HEK293 (cell line): Measurements from ENCODE around the gene C3AR1.

Experiments used
- CTCF ChIA-PET: fragments of 350-600 bp; formaldehyde crosslinking; extraction: SDS; loops from one replicate; lab custom pipeline; 2021; ENCODE audit warnings: antibody characterized with exemption; lab: Yijun Ruan, JAX
- POLR2A ChIA-PET: fragments of 300-600 bp; formaldehyde crosslinking; extraction: SDS; loops from one replicate; lab custom pipeline; 2020; ENCODE audit warnings: antibody characterized with exemption, inconsistent platforms; lab: Yijun Ruan, JAX
- H3K27ac ChIP-seq: fragments of 200-500 bp; sonication (Bioruptor generic); 2 replicates; pipeline ENCODE4 v1.5.1; 2014; ENCODE audit warnings: low read depth, low read length, control low read depth, inconsistent platforms; ENCODE audit errors: extremely low read depth
- H3K36me3 ChIP-seq, 2 experiments: fragments of 200-500 bp in 1 of 2; sonication (Bioruptor generic) in 1 of 2; 1 replicate in 1 of 2; 2 replicates in 1 of 2; pipeline ENCODE4 v1.5.1; 2014 to 2017; ENCODE audit warnings: inconsistent platforms in 2 of 2, low read length in 2 of 2; ENCODE audit not compliant: control insufficient read depth in 2 of 2, insufficient read depth in 1 of 2
- H3K4me1 ChIP-seq: fragments of 200-500 bp; sonication (Bioruptor generic); 2 replicates; pipeline ENCODE4 v1.5.1; 2014; ENCODE audit warnings: mild to moderate bottlenecking, low read length, inconsistent platforms; ENCODE audit not compliant: control insufficient read depth, insufficient read depth
- H3K4me3 ChIP-seq: 2 replicates; pipeline ENCODE4 v1.5.1; 2011; ENCODE audit warnings: low read depth, mild to moderate bottlenecking, control low read depth, low read length, moderate library complexity
- H3K9me3 ChIP-seq: fragments of 200-500 bp; sonication (Bioruptor generic); 2 replicates; pipeline ENCODE4 v1.5.1; 2014; ENCODE audit warnings: low read depth, low read length, inconsistent platforms; ENCODE audit not compliant: control insufficient read depth, insufficient read depth
- GFI1B ChIP-seq: fragments of 450-650 bp; formaldehyde crosslinking; IDR thresholded peaks from 2 replicates; pipeline ENCODE4 v1.5.1; 2016; ENCODE audit warnings: missing biosample characterization, missing genetic modification characterization
- GLI2 ChIP-seq: fragments of 450-650 bp; formaldehyde crosslinking; IDR thresholded peaks from 2 replicates; pipeline ENCODE4; 2017; ENCODE audit warnings: missing biosample characterization, missing genetic modification characterization, low read depth, borderline replicate concordance
- KLF8 ChIP-seq: fragments of 450-650 bp; formaldehyde crosslinking; IDR thresholded peaks from 2 replicates; pipeline ENCODE4 v1.5.1; 2016; ENCODE audit warnings: missing biosample characterization, missing genetic modification characterization
- OSR2 ChIP-seq: fragments of 450-650 bp; formaldehyde crosslinking; IDR thresholded peaks from 2 replicates; pipeline ENCODE4 v1.5.1; 2016; ENCODE audit warnings: missing biosample characterization, missing genetic modification characterization
- SETDB1 ChIP-seq: IDR thresholded peaks from one replicate; pipeline ENCODE4 v1.6.1; 2017; ENCODE audit warnings: mild to moderate bottlenecking, low read length, moderate library complexity, mixed read lengths; ENCODE audit not compliant: insufficient read length
- SP2 ChIP-seq: fragments of 450-650 bp; formaldehyde crosslinking; IDR thresholded peaks from 2 replicates; pipeline ENCODE4 v1.5.1; 2016; ENCODE audit warnings: missing biosample characterization, missing genetic modification characterization
- TCF7L2 ChIP-seq: IDR thresholded peaks from 2 replicates; pipeline ENCODE4 v1.6.1; 2011; ENCODE audit warnings: low read depth, mild to moderate bottlenecking, inconsistent platforms, low read length, moderate library complexity, borderline replicate concordance
- YY2 ChIP-seq: fragments of 450-650 bp; formaldehyde crosslinking; IDR thresholded peaks from 2 replicates; pipeline ENCODE4 v1.5.1; 2016; ENCODE audit warnings: missing biosample characterization, missing genetic modification characterization
- ZBTB44 ChIP-seq: fragments of 450-650 bp; IDR thresholded peaks from 2 replicates; pipeline ENCODE4 v1.5.1; 2018; ENCODE audit warnings: missing biosample characterization, mild to moderate bottlenecking, missing genetic modification characterization
- ZBTB8A ChIP-seq: fragments of 450-650 bp; formaldehyde crosslinking; IDR thresholded peaks from 2 replicates; pipeline ENCODE4 v1.5.1; 2016; ENCODE audit warnings: missing biosample characterization, missing genetic modification characterization
- ZEB2 ChIP-seq: fragments of 450-650 bp; formaldehyde crosslinking; IDR thresholded peaks from 2 replicates; pipeline ENCODE4 v1.5.1; 2016; ENCODE audit warnings: missing biosample characterization, missing genetic modification characterization
- ZIC2 ChIP-seq: fragments of 450-650 bp; formaldehyde crosslinking; IDR thresholded peaks from 2 replicates; pipeline ENCODE4 v1.5.1; 2016; ENCODE audit warnings: missing biosample characterization, missing genetic modification characterization
- ZNF114 ChIP-seq: fragments of 450-650 bp; formaldehyde crosslinking; IDR thresholded peaks from 2 replicates; pipeline ENCODE4 v1.5.0; 2017; ENCODE audit warnings: missing biosample characterization, missing genetic modification characterization
- ZNF133 ChIP-seq: fragments of 450-650 bp; formaldehyde crosslinking; IDR thresholded peaks from 2 replicates; pipeline ENCODE4 v1.5.1; 2016; ENCODE audit warnings: missing biosample characterization, missing genetic modification characterization
- ZNF19 ChIP-seq: fragments of 450-650 bp; formaldehyde crosslinking; IDR thresholded peaks from 2 replicates; pipeline ENCODE4; 2016; ENCODE audit warnings: missing biosample characterization, missing genetic modification characterization, low read depth
- ZNF202 ChIP-seq: fragments of 450-650 bp; formaldehyde crosslinking; IDR thresholded peaks from 2 replicates; pipeline ENCODE4 v1.5.1; 2016; ENCODE audit warnings: missing biosample characterization, missing genetic modification characterization, borderline replicate concordance
- ZNF24 ChIP-seq: fragments of 450-650 bp; formaldehyde crosslinking; IDR thresholded peaks from 2 replicates; pipeline ENCODE4 v1.5.1; 2016; ENCODE audit warnings: missing biosample characterization, missing genetic modification characterization
- ZNF350 ChIP-seq: fragments of 450-650 bp; formaldehyde crosslinking; IDR thresholded peaks from 2 replicates; pipeline ENCODE4 v1.5.0; 2017; ENCODE audit warnings: missing biosample characterization, mild to moderate bottlenecking, missing genetic modification characterization
- ZNF521 ChIP-seq: fragments of 450-650 bp; formaldehyde crosslinking; IDR thresholded peaks from 2 replicates; pipeline ENCODE4 v1.5.1; 2017; ENCODE audit warnings: missing biosample characterization, mild to moderate bottlenecking, missing genetic modification characterization
- ZNF658 ChIP-seq: fragments of 450-650 bp; formaldehyde crosslinking; IDR thresholded peaks from 2 replicates; pipeline ENCODE4; 2016; ENCODE audit warnings: missing biosample characterization, missing genetic modification characterization
- ZNF701 ChIP-seq: fragments of 450-650 bp; formaldehyde crosslinking; IDR thresholded peaks from 2 replicates; pipeline ENCODE4 v1.5.1; 2016; ENCODE audit warnings: missing biosample characterization, missing genetic modification characterization
- ZNF785 ChIP-seq: fragments of 450-650 bp; formaldehyde crosslinking; IDR thresholded peaks from 2 replicates; pipeline ENCODE4 v1.5.1; 2016; ENCODE audit warnings: missing biosample characterization, missing genetic modification characterization
- ZNF843 ChIP-seq: fragments of 450-650 bp; formaldehyde crosslinking; IDR thresholded peaks from 2 replicates; pipeline ENCODE4 v1.5.1; 2016; ENCODE audit warnings: missing biosample characterization, missing genetic modification characterization
- TF ChIP-seq, protein P1 (sequence below): fragments of 450-650 bp; formaldehyde crosslinking; IDR thresholded peaks from 2 replicates; pipeline ENCODE4 v1.5.1; 2016; ENCODE audit warnings: missing biosample characterization, missing genetic modification characterization
- TF ChIP-seq, protein P2 (sequence below): fragments of 450-650 bp; formaldehyde crosslinking; IDR thresholded peaks from 2 replicates; pipeline ENCODE4 v1.5.1; 2016; ENCODE audit warnings: missing biosample characterization, missing genetic modification characterization, low read depth
- TF ChIP-seq, protein P3 (sequence below): fragments of 450-650 bp; formaldehyde crosslinking; IDR thresholded peaks from 2 replicates; pipeline ENCODE4 v1.5.1; 2017; ENCODE audit warnings: missing biosample characterization, missing genetic modification characterization
- TF ChIP-seq, protein P4 (sequence below): fragments of 450-650 bp; formaldehyde crosslinking; IDR thresholded peaks from 2 replicates; pipeline ENCODE4 v1.5.1; 2016; ENCODE audit warnings: missing biosample characterization, missing genetic modification characterization
- TF ChIP-seq, protein P5 (sequence below): fragments of 450-650 bp; formaldehyde crosslinking; IDR thresholded peaks from 2 replicates; pipeline ENCODE4 v1.5.1; 2017; ENCODE audit warnings: missing biosample characterization, mild to moderate bottlenecking, missing genetic modification characterization, moderate library complexity

C3AR1 gene

GRCh38 chr12:8032242-8033152, 33.7 kb downstream of the C3AR1 start, which contains the start of gene FOXJ2:
TSS of gene FOXJ2 (plus strand) at chr12:8032716. CDS start at chr12:8039833, 7,117 bp downstream.
- Histone ChIP-seq H3K4me3 (peak within 1 kb of the TSS; percentile 95), H3K9me3 (no peaks in the 10 kb centered on the region), H3K4me1 (peaks cover 2% of the 10 kb centered on the region), H3K36me3 (no peaks in the 10 kb centered on the region; a peak in 1 of 3 replicates), H3K27ac (peak within 1 kb of the TSS; percentile 82)
- CTCF ChIA-PET, result no interaction called here
- POLR2A ChIA-PET, result interaction anchor here (0.6 kb wide), 1 partner anchor 147 kb away, joined by 10 read pairs; no protein-coding TSS in a partner anchor
- TF ChIP-seq ZNF785 (tag by site-specific recombination), result no peak
- TF ChIP-seq SETDB1, result no peak
- no peak for TF ChIP-seq ZNF202
- TF ChIP-seq ZNF24 (tag by site-specific recombination), result no peak
- TF ChIP-seq ZEB2 (tag by site-specific recombination), result 0 out of 2 replicates have a peak, but pooled peaks have one; percentile 13
- TF ChIP-seq KLF8 (tag by site-specific recombination), result peak; percentile 15; the same call in 1 of the 2 replicates
- TF ChIP-seq ZBTB8A (tag by site-specific recombination), result no peak; the same call in none of the 2 replicates
- no peak for TF ChIP-seq ZNF521 (tag by site-specific recombination)
- TF ChIP-seq ZNF658 (tag by site-specific recombination), result no peak
- peak; percentile 71 for TF ChIP-seq ZIC2 (tag by site-specific recombination)
- TF ChIP-seq TCF7L2, result no peak
- TF ChIP-seq ZNF843 (tag by site-specific recombination), result no peak
- TF ChIP-seq SP2, result peak; percentile 58
- peak; percentile 30; the same call in 1 of the 2 replicates for TF ChIP-seq OSR2 (tag by site-specific recombination)
- TF ChIP-seq, protein P1, sequence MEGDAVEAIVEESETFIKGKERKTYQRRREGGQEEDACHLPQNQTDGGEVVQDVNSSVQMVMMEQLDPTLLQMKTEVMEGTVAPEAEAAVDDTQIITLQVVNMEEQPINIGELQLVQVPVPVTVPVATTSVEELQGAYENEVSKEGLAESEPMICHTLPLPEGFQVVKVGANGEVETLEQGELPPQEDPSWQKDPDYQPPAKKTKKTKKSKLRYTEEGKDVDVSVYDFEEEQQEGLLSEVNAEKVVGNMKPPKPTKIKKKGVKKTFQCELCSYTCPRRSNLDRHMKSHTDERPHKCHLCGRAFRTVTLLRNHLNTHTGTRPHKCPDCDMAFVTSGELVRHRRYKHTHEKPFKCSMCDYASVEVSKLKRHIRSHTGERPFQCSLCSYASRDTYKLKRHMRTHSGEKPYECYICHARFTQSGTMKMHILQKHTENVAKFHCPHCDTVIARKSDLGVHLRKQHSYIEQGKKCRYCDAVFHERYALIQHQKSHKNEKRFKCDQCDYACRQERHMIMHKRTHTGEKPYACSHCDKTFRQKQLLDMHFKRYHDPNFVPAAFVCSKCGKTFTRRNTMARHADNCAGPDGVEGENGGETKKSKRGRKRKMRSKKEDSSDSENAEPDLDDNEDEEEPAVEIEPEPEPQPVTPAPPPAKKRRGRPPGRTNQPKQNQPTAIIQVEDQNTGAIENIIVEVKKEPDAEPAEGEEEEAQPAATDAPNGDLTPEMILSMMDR (tag by site-specific recombination), result peak; percentile 75
- no peak for TF ChIP-seq ZNF133 (tag by site-specific recombination)
- TF ChIP-seq ZBTB44 (tag by site-specific recombination), result no peak
- TF ChIP-seq GLI2, result no peak
- no peak for TF ChIP-seq ZNF701 (tag by site-specific recombination)
- TF ChIP-seq ZNF19, result no peak
- no peak for TF ChIP-seq GFI1B
- TF ChIP-seq, protein P2, sequence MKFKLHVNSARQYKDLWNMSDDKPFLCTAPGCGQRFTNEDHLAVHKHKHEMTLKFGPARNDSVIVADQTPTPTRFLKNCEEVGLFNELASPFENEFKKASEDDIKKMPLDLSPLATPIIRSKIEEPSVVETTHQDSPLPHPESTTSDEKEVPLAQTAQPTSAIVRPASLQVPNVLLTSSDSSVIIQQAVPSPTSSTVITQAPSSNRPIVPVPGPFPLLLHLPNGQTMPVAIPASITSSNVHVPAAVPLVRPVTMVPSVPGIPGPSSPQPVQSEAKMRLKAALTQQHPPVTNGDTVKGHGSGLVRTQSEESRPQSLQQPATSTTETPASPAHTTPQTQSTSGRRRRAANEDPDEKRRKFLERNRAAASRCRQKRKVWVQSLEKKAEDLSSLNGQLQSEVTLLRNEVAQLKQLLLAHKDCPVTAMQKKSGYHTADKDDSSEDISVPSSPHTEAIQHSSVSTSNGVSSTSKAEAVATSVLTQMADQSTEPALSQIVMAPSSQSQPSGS (tag by site-specific recombination), result no peak
- no peak for TF ChIP-seq YY2
- TF ChIP-seq, protein P3, sequence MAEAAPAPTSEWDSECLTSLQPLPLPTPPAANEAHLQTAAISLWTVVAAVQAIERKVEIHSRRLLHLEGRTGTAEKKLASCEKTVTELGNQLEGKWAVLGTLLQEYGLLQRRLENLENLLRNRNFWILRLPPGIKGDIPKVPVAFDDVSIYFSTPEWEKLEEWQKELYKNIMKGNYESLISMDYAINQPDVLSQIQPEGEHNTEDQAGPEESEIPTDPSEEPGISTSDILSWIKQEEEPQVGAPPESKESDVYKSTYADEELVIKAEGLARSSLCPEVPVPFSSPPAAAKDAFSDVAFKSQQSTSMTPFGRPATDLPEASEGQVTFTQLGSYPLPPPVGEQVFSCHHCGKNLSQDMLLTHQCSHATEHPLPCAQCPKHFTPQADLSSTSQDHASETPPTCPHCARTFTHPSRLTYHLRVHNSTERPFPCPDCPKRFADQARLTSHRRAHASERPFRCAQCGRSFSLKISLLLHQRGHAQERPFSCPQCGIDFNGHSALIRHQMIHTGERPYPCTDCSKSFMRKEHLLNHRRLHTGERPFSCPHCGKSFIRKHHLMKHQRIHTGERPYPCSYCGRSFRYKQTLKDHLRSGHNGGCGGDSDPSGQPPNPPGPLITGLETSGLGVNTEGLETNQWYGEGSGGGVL (tag by site-specific recombination), result no peak
- TF ChIP-seq ZNF350 (tag by site-specific recombination), result no peak
- TF ChIP-seq ZNF114 (tag by site-specific recombination), result no peak
- TF ChIP-seq, protein P4, sequence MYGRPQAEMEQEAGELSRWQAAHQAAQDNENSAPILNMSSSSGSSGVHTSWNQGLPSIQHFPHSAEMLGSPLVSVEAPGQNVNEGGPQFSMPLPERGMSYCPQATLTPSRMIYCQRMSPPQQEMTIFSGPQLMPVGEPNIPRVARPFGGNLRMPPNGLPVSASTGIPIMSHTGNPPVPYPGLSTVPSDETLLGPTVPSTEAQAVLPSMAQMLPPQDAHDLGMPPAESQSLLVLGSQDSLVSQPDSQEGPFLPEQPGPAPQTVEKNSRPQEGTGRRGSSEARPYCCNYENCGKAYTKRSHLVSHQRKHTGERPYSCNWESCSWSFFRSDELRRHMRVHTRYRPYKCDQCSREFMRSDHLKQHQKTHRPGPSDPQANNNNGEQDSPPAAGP (tag by site-specific recombination), result no peak
- TF ChIP-seq, protein P5, sequence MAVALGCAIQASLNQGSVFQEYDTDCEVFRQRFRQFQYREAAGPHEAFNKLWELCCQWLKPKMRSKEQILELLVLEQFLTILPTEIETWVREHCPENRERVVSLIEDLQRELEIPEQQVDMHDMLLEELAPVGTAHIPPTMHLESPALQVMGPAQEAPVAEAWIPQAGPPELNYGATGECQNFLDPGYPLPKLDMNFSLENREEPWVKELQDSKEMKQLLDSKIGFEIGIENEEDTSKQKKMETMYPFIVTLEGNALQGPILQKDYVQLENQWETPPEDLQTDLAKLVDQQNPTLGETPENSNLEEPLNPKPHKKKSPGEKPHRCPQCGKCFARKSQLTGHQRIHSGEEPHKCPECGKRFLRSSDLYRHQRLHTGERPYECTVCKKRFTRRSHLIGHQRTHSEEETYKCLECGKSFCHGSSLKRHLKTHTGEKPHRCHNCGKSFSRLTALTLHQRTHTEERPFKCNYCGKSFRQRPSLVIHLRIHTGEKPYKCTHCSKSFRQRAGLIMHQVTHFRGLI (tag by site-specific recombination), result peak; percentile 70
